GM21423 (cell line): ENCODE measurements around the gene MMP27.

Experiments used
- ATAC-seq: cut with Tn5 transposase; IDR thresholded peaks from one replicate; pipeline ENCODE4 v1.9.1; 2021; ENCODE audit warnings: mild to moderate bottlenecking, moderate library complexity; ENCODE audit not compliant: unreplicated experiment

The MMP27 gene

GRCh38 chr11:102703826-102704493 is 1.6 kb downstream of the MMP27 start:
- ATAC-seq = no peak

DNA sequence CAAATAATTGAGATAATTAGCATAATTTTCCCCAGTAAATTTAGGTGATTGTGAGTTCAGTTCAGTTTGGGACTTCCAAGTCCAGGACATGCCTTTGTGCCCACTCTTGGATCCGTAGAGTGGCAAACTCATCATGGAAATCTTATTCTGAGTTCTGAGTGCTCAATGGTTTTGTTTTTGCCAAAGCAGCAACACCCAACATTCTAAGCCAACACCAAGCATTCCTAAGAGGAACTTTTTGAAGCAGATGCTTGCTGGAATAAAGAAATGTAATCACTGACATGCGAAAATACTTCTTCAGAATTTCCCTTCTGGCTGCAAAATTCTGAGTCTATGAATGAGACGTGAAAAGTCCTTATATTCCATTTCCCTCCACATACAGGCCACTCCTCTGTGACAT is 10.4 kb downstream of the MMP27 start:
- no peak for ATAC-seq

GRCh38 chr11:102685754-102686153 is 19.8 kb downstream of the MMP27 start:
- no peak for ATAC-seq

DNA sequence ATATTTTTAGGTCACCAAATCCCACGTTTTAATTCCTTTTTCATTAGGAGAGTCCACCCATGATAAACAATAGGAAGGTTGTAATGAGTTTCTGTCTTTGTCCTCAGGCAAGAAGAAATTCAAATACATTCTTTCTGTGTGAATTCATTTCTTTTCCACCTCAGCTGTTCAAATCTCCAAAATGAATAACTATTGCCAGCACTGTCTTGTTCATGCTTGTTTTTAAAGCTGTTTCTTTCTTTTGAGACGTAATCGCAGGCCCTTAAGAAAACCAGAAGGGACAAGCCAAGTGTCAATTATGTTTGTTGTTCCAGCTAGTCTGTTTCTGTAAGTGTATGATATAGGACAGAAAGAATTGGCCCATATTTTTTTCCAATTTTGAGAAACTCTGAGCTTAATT is 20.2 kb downstream of the MMP27 start:
- ATAC-seq = no peak

DNA sequence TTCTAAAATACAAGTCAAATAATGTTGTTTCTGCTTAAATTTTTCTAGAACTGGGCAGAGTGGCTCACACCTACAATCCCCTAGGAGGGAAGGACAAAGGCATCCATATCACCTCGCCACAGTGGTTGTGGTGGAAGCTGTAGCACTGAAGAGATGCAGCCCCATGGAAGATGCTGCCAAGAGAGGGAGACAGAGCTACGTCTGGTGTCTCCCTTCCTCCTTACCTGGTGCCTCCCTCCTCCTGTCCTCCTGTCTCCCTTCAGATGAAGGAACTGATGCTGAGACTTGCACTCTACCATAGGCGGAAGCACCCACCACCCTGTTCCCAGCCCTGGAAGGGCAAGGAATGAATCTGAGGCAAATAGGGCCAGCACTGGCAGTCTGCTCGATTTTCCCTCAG is 22.3 kb downstream of the MMP27 start:
- ATAC-seq = no peak

GRCh38 chr11:102680945-102681344 is 24.6 kb downstream of the MMP27 start:
- ATAC-seq = no peak

DNA sequence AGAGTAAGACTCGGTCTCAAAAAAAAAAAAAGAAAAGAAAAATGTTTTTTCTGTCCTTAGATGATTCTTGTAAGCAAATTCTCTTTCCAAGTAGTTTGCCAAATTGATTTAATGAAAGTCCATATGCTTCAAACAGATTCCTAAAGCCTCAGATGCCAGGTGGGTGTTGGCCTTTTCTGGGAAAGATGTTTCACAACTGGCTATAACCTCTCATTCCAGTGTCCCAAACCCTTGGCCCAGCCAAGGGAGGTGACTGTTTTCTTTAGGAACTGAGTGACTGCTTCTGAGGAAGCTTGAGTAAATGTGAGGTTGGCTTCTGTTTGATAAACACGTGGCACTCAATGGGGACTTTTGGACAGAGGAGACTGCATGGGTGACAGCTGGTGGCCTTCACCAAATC is 27.5 kb downstream of the MMP27 start:
- no peak for ATAC-seq

DNA sequence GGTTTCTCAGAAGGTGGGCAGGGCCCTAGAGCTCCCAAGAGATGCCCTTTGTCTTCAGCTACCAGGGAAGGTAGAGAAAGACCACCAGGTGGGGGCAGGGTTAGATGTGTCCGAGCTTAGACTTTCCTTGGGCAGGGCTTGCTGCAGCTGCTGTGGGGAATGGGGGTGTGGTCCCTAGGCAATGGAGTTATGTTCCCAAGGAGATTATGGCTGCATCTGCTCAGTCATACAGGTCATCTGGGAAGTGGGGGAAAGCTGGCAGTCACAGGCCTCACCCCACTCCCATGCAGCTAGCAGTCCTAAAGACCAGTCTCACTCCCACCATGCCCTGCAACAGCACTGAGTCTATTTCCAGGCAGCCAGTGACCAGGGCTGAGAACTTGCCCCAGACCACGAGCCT is 29.5 kb downstream of the MMP27 start:
- no peak for ATAC-seq

DNA sequence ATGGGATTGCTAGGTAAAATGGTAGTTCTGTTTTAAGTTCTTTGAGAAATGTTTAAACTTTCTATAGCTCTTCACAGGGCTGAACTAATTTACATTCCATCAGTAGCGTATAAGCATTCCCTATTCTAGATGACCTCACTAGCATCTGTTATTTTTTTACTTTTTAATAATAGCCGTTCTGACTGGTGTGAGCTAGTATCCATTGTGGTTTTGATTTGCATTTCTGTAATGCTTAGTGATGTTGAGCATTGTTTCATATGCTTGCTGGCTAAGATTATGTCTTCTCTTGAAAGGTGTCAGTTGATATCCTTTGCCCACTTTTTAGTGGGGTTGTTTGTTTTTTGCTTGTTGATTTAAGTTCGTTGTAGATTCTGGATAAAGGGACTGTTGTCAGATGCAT is 35.9 kb downstream of the MMP27 start:
- peak; percentile 56 for ATAC-seq

- no peak for ATAC-seq
These were observed 39.1 kb downstream of the MMP27 start for GRCh38 chr11:102666331-102666957.

- ATAC-seq = peak; percentile 55
These were observed 41.4 kb downstream of the MMP27 start for GRCh38 chr11:102664001-102664752.

GRCh38 chr11:102662607-102663006 is 43.0 kb downstream of the MMP27 start:
- no peak for ATAC-seq

- no peak for ATAC-seq
These were observed 44.5 kb downstream of the MMP27 start for GRCh38 chr11:102661040-102661439.

DNA sequence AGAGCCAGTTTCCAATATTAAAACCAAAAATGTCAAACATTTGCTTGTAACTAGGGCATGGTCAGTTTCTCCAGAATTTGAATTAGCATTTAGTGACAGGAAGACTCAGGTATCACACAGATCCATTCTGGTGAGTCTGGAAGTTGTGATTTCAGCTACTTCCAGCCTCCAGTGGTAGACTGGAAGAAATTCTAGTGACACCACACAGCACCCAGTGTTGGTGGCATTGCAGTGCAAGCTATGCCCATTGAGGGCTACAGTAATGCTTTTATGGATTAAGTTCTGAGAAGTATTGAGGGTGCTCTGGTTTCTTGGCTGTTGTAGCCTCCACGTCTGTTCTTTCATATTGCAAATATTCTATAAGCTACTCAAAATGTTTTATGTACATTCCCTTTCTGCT is 49.0 kb downstream of the MMP27 start:
- no peak for ATAC-seq

- no peak for ATAC-seq
These were observed 50.0 kb downstream of the MMP27 start for GRCh38 chr11:102655547-102655946.

DNA sequence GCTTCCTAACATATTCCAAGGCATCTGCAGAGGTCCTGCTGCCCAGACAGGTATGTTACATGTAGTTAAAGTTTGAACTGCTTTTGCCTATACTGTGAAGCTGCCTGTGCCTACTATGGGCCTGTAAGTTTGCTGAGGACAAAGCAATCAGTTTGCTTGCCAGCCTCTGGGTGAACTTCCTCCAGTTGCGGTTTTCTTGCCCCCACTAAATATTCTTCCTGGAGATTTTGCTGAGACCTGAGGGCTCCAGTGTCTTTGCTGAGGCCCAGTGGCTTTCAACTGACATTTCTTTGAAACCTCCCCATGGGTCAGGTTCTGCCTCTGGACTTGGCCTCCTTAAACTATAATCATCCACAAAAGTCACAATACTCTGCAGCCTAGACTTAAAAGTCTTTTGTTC is 50.8 kb downstream of the MMP27 start:
- ATAC-seq = no peak

GRCh38 chr11:102653744-102654291 is 51.8 kb downstream of the MMP27 start:
- ATAC-seq = no peak

- ATAC-seq = no peak
These were observed 58.1 kb downstream of the MMP27 start for GRCh38 chr11:102647430-102647829.

GRCh38 chr11:102643941-102644340 is 61.6 kb downstream of the MMP27 start:
- ATAC-seq = no peak
